Spleen (tissue), 7 donors: ENCODE measurements around the gene ARL17A.
"Not testable (repeated sequence)": the region's sequence is repeated elsewhere in the genome, so short reads cannot be mapped to it uniquely, and the experiment has no call there.

Experiments used
- CTCF ChIP-seq, 11 experiments: fragments of 200-600 bp in 7 of 11; fragments of 450-650 bp in 4 of 11; sonication (generic) in 4 of 11; IDR thresholded peaks in 8 of 11; conservative IDR thresholded peaks in 3 of 11; 1 replicate in 7 of 11; 2 replicates in 4 of 11; pipeline versions ENCODE4 v1.4.0 to v1.8.0; 2016 to 2021; ENCODE audit warnings: antibody characterized with exemption in 11 of 11, inconsistent platforms in 4 of 11, mild to moderate bottlenecking in 1 of 11
- POLR2A ChIP-seq, 3 donors: fragments of 450-650 bp; IDR thresholded peaks; one replicate each; pipeline ENCODE4 v1.5.1; 2017; ENCODE audit warnings: antibody characterized with exemption in 3 of 3, mild to moderate bottlenecking in 1 of 3
- POLR2AphosphoS5 ChIP-seq, 3 donors: sonication (generic); formaldehyde crosslinking; IDR thresholded peaks; one replicate each; pipeline ENCODE4 v1.5.1; 2017; ENCODE audit warnings: antibody characterized with exemption in 3 of 3
- donor health status: DM: no; HTN: no; CAD: no; lungs with moderate emphysema.
- donor health status: DM: no; HTN: no; CAD: no.
- donor health status: DM: no; HTN: no; CAD: no.

GRCh38 chr17:46624726-46625125 lies 45.2 kb upstream of the ARL17A start:
- not testable (repeated sequence) for TF ChIP-seq POLR2A (IDR thresholded peaks at IDR 0.05); CTCF (IDR thresholded peaks at IDR 0.05 in 8 of 11, conservative IDR thresholded peaks at IDR 0.05 in 3 of 11); POLR2AphosphoS5 (IDR thresholded peaks at IDR 0.05)
